PFSK-1 (cell line): ENCODE data around the gene GNGT2.

Source experiments
- POLR2AphosphoS5 ChIP-seq: IDR thresholded peaks from 2 replicates; pipeline ENCODE4 v1.6.1; 2012; ENCODE audit warnings: low read depth, mild to moderate bottlenecking, control low read depth, low read length, moderate library complexity
- TAF1 ChIP-seq: IDR thresholded peaks from 2 replicates; pipeline ENCODE4 v1.6.1; 2012; ENCODE audit warnings: low read length, control low read depth, borderline replicate concordance; ENCODE audit not compliant: insufficient read depth

DNA sequence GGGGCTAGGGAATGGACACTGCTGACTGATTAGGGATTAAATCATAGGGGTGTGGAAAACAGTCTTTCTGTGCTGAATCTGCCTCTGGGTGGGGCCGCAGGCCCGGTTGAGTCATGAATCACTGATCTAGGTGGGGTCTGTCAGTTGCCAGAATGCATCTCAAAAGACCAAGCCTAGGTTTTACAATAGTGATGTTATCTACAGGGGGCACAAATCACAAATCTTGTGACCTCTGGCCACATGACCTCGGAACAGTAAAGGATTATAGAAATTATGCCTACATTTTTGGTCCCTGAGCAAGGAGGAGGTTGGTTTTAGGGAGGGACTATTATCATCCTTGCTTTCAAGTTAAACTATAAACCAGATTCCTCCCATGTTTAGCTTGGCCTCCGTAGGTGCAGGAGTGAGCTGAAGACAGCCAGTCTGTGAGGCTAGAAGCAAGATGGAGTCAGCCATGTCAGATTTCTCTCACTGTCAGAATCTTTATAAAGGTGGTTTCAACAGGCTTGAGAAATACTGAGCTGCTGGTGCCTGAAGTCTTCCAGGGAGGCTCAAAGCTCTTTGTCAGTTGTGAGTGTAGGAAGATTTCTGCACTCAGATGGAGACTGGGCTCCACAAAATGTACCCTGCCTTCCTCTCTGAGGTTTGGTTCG lies 12.9 kb downstream of the GNGT2 start:
- no peak for TF ChIP-seq POLR2AphosphoS5
- no peak for TF ChIP-seq TAF1
